PC-9 (cell line): ENCODE data around the gene ACAD8. TPM values are rescaled to one million over a fixed set of nuclear protein-coding genes. Genes with fewer than 3 reads are reported as not detected.

Experiments
- BruUV-seq: library from RNA; stranded (reverse); fragments of 400-500 nt; replicated peaks from 2 replicates; lab custom pipeline; 2021; lab: Mats Ljungman, UMichigan
- CTCF ChIA-PET: fragments of 300-600 bp; sonication (Branson Sonifier 250); formaldehyde crosslinking; loops from one replicate; lab custom pipeline; 2022; ENCODE audit warnings: antibody characterized with exemption; lab: Charles Lee
- POLR2A ChIA-PET: fragments of 300-600 bp; sonication (Branson Sonifier 250); formaldehyde crosslinking; loops from one replicate; lab custom pipeline; 2022; ENCODE audit warnings: antibody characterized with exemption; ENCODE audit not compliant: unreplicated experiment; lab: Charles Lee
- DNase-seq, 2 experiments: peaks; one replicate each; pipeline versions ENCODE4 v3.0.0 to v3.0.0-alpha.2; 2015 to 2022; ENCODE audit warnings: mixed read lengths in 1 of 2
- H2AFZ ChIP-seq: fragments of 200-600 bp; sonication (generic); 2 replicates; pipeline ENCODE4 v1.8.1; 2017; ENCODE audit warnings: antibody characterized with exemption
- H3F3A ChIP-seq: fragments of 200-600 bp; sonication (generic); 2 replicates; pipeline ENCODE4 v1.8.1; 2017; ENCODE audit warnings: antibody characterized with exemption, mild to moderate bottlenecking, low read depth; ENCODE audit not compliant: insufficient read depth
- H3K27ac ChIP-seq: fragments of 200-600 bp; sonication (generic); 2 replicates; pipeline ENCODE4 v1.6.1; 2016; ENCODE audit warnings: mixed run types
- H3K27me3 ChIP-seq: fragments of 200-600 bp; sonication (generic); 2 replicates; pipeline ENCODE4 v1.6.1; 2016; ENCODE audit warnings: low read depth, mixed run types; ENCODE audit not compliant: insufficient read depth
- H3K36me3 ChIP-seq: fragments of 200-600 bp; sonication (generic); 2 replicates; pipeline ENCODE4 v1.6.1; 2016; ENCODE audit warnings: low read depth, mixed run types
- H3K4me1 ChIP-seq: fragments of 200-600 bp; sonication (generic); replicated peaks from 2 replicates; pipeline ENCODE4 v1.6.1; 2016; ENCODE audit warnings: mixed run types; ENCODE audit not compliant: insufficient read depth
- H3K4me2 ChIP-seq: fragments of 200-600 bp; sonication (generic); 2 replicates; pipeline ENCODE4 v1.6.1; 2017; ENCODE audit warnings: mixed run types
- H3K4me3 ChIP-seq: fragments of 200-600 bp; sonication (generic); 2 replicates; pipeline ENCODE4 v1.6.1; 2016; ENCODE audit warnings: mixed run types
- H3K79me2 ChIP-seq: fragments of 200-600 bp; sonication (generic); 2 replicates; pipeline ENCODE4 v1.6.1; 2017; ENCODE audit warnings: low read depth, mixed run types
- H3K9me2 ChIP-seq: fragments of 200-600 bp; sonication (generic); 2 replicates; pipeline ENCODE4 v1.8.1; 2017; ENCODE audit warnings: mild to moderate bottlenecking; ENCODE audit not compliant: insufficient read depth
- H3K9me3 ChIP-seq: fragments of 200-600 bp; sonication (generic); 2 replicates; pipeline ENCODE4 v1.8.1; 2016; ENCODE audit warnings: low read depth; ENCODE audit not compliant: insufficient read depth
- H4K20me1 ChIP-seq: fragments of 200-600 bp; sonication (generic); 2 replicates; pipeline ENCODE4 v1.8.1; 2017; ENCODE audit not compliant: insufficient read depth
- CTCF ChIP-seq: fragments of 200-600 bp; sonication (generic); conservative IDR thresholded peaks from 2 replicates; pipeline ENCODE4 v1.6.1; 2017; ENCODE audit warnings: mixed run types, antibody characterized with exemption, mild to moderate bottlenecking, moderate library complexity
- EZH2 ChIP-seq: fragments of 200-600 bp; sonication (generic); IDR thresholded peaks from 2 replicates; pipeline ENCODE4 v1.8.0; 2017; ENCODE audit warnings: antibody characterized with exemption, low read depth
- intact Hi-C: fragments of 100-400 bp; cut with micrococcal nuclease; formaldehyde crosslinking; loops from one replicate; pipeline ENCODE4 v1.10.0; 2022; ENCODE audit not compliant: unreplicated experiment
- total RNA-seq: library from RNA; stranded (reverse); gene quantifications from 2 replicates; pipeline ENCODE4 v1.2.3, GENCODE V29; 2021

ACAD8 gene
- total RNA-seq, 1 experiment from 2014 or later: 16.1 TPM

- no peak overlapping the region for H3K4me3 ChIP-seq
- no peaks in the 10 kb centered on the region for H4K20me1 ChIP-seq
- no TSS peak for BruUV-seq
- H3K27me3 ChIP-seq: peaks cover 38% of the 10 kb centered on the region
- ChIA-PET CTCF (no interaction called here), POLR2A (no interaction called here)
- no peak overlapping the region for H3K27ac ChIP-seq
- H3F3A ChIP-seq: no peaks in the 10 kb centered on the region; the same call in 1 of the 2 replicates
- no peaks in the 10 kb centered on the region for H3K79me2 ChIP-seq
- H3K9me2 ChIP-seq: no peaks in the 10 kb centered on the region
- H2AFZ ChIP-seq: no peak overlapping the region
- no peak overlapping the region for H3K4me2 ChIP-seq
- TF ChIP-seq EZH2: no peak
- no peak for TF ChIP-seq CTCF
- DNase-seq: no peak
- no peaks in the 10 kb centered on the region for H3K36me3 ChIP-seq
- no peaks in the 10 kb centered on the region for H3K4me1 ChIP-seq
- H3K9me3 ChIP-seq: peaks cover 6% of the 10 kb centered on the region; the same call in 1 of the 2 replicates
- intact Hi-C loops: no loop called here
These were observed 60.0 kb downstream of the ACAD8 start for GRCh38 chr11:134313379-134313778.

- DNase-seq: no peak
- Histone ChIP-seq H2AFZ (no peak overlapping the region), H3K27me3 (peaks cover 41% of the 10 kb centered on the region), H3F3A (no peaks in the 10 kb centered on the region; the same call in 1 of the 2 replicates), H3K79me2 (no peaks in the 10 kb centered on the region), H3K36me3 (no peaks in the 10 kb centered on the region), H4K20me1 (no peaks in the 10 kb centered on the region), H3K4me1 (no peaks in the 10 kb centered on the region), H3K4me3 (no peak overlapping the region), H3K27ac (no peak overlapping the region), H3K4me2 (no peak overlapping the region), H3K9me2 (no peaks in the 10 kb centered on the region), H3K9me3 (peaks cover 6% of the 10 kb centered on the region; the same call in 1 of the 2 replicates)
- POLR2A ChIA-PET: no interaction called here
- TF ChIP-seq EZH2: no peak
- no peak for TF ChIP-seq CTCF
- intact Hi-C loops: no loop called here
- no TSS peak for BruUV-seq
- CTCF ChIA-PET: no interaction called here
These were observed 60.6 kb downstream of the ACAD8 start for GRCh38 chr11:134313821-134314607.

Other genes starting within 250 kb of the ACAD8 start
- not detected in 2 replicates for gene JAM3, start 184.5 kb upstream of the ACAD8 start, total RNA-seq
- gene NCAPD3, start 29.6 kb upstream of the ACAD8 start, total RNA-seq: 40.6 and 49.6 TPM in 2 replicates
- gene VPS26B, start 28.9 kb upstream of the ACAD8 start, total RNA-seq: 28.6 and 28.8 TPM in 2 replicates
- gene THYN1, start 216 bp upstream of the ACAD8 start, total RNA-seq: 29.8 and 41.2 TPM in 2 replicates
- gene GLB1L3, start 22.8 kb downstream of the ACAD8 start, total RNA-seq: not detected in 2 replicates
- gene GLB1L2, start 78.4 kb downstream of the ACAD8 start, total RNA-seq: 28.8 and 32.2 TPM in 2 replicates
- not detected in 2 replicates for gene B3GAT1, start 158.7 kb downstream of the ACAD8 start, total RNA-seq